Activated T-helper 17 cell treated with anti-CD3 and anti-CD28 coated beads, Interleukin-2, amount 50 U/mL, for 72 hours (primary cell): ENCODE results near the gene INPPL1. TPM values are rescaled to one million over a fixed set of nuclear protein-coding genes. Genes with fewer than 3 reads are reported as not detected.
"Not testable (repeated sequence)": the region's sequence is repeated elsewhere in the genome, so short reads cannot be mapped to it uniquely, and the experiment has no call there.

Source experiments
- ATAC-seq: fragments of 150-1000 bp; cut with Tn5 transposase; replicated peaks from 2 replicates; pipeline ENCODE4 v1.10.0; 2021; ENCODE audit warnings: mild to moderate bottlenecking, moderate library complexity
- H3K27ac Mint-ChIP-seq: one replicate; pipeline ENCODE4 v1.8.0; 2022; ENCODE audit warnings: mixed read lengths
- H3K27me3 Mint-ChIP-seq: one replicate; pipeline ENCODE4 v1.8.0; 2022; ENCODE audit warnings: mixed read lengths
- H3K36me3 Mint-ChIP-seq: one replicate; pipeline ENCODE4 v1.8.0; 2022; ENCODE audit warnings: low read depth, mild to moderate bottlenecking, mixed read lengths
- H3K4me1 Mint-ChIP-seq: one replicate; pipeline ENCODE4 v1.8.0; 2022; ENCODE audit warnings: mixed read lengths
- H3K4me3 Mint-ChIP-seq: one replicate; pipeline ENCODE4 v1.8.0; 2022; ENCODE audit warnings: mild to moderate bottlenecking, mixed read lengths
- H3K9me3 Mint-ChIP-seq: one replicate; pipeline ENCODE4 v1.8.0; 2022; ENCODE audit warnings: mixed read lengths
- total RNA-seq, 2 donors: library from RNA; stranded (reverse); gene quantifications; one replicate each; pipeline ENCODE4 v1.2.3, GENCODE V29; 2022

INPPL1 gene, protein sequence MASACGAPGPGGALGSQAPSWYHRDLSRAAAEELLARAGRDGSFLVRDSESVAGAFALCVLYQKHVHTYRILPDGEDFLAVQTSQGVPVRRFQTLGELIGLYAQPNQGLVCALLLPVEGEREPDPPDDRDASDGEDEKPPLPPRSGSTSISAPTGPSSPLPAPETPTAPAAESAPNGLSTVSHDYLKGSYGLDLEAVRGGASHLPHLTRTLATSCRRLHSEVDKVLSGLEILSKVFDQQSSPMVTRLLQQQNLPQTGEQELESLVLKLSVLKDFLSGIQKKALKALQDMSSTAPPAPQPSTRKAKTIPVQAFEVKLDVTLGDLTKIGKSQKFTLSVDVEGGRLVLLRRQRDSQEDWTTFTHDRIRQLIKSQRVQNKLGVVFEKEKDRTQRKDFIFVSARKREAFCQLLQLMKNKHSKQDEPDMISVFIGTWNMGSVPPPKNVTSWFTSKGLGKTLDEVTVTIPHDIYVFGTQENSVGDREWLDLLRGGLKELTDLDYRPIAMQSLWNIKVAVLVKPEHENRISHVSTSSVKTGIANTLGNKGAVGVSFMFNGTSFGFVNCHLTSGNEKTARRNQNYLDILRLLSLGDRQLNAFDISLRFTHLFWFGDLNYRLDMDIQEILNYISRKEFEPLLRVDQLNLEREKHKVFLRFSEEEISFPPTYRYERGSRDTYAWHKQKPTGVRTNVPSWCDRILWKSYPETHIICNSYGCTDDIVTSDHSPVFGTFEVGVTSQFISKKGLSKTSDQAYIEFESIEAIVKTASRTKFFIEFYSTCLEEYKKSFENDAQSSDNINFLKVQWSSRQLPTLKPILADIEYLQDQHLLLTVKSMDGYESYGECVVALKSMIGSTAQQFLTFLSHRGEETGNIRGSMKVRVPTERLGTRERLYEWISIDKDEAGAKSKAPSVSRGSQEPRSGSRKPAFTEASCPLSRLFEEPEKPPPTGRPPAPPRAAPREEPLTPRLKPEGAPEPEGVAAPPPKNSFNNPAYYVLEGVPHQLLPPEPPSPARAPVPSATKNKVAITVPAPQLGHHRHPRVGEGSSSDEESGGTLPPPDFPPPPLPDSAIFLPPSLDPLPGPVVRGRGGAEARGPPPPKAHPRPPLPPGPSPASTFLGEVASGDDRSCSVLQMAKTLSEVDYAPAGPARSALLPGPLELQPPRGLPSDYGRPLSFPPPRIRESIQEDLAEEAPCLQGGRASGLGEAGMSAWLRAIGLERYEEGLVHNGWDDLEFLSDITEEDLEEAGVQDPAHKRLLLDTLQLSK
- total RNA-seq = 10 to 100 TPM; 69.3 to 86.6 TPM

DNA sequence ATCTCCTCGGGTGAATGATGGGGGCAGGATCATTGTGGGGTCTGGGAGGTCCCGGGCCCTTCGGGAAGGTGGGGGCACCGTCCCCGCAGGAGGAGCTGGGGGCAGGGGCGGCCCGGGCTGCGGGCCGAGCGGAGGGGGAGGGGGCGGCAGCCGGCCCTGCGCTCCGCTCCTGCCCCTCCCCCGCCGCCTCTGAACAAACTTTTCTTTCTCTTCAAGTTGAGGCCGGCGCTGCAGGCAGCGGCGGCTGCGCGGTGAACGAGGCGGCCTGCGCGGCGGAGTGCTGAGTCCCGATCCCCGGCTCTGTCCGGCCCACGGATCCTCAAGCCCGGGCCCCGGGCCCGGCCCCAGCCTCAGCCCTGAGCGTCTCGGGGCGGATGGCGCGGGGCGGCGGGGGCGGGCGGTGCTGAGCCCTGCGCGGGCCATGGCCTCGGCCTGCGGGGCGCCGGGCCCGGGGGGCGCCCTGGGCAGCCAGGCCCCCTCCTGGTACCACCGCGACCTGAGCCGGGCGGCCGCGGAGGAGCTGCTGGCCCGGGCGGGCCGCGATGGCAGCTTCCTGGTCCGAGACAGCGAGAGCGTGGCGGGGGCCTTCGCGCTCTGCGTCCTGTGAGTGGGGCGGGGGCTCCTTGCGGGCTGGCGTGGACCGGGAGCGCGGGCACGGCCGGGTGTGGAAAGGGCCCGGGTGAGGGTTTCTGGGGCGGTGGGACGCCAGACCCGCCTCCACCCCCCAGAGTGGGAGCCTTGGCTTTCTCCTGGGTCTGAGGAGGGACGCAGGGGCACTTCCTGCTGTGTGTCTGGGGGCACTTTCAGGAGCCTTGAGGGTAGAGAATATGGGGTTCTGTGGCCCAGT, at the start of gene INPPL1:
INPPL1 (plus strand) TSS at position 204 of the 847 bp plus-strand sequence; CDS start at position 422, 218 bp downstream.
- Mint-ChIP-seq H3K4me1 (peaks cover 7% of the 10 kb centered on the region), H3K9me3 (no peaks in the 10 kb centered on the region), H3K4me3 (peak within 1 kb of the TSS; percentile 94), H3K27me3 (no peaks in the 10 kb centered on the region), H3K36me3 (peaks cover 19% of the 10 kb centered on the region), H3K27ac (peak within 1 kb of the TSS; percentile 95)
- ATAC-seq = peak; percentile 4

DNA sequence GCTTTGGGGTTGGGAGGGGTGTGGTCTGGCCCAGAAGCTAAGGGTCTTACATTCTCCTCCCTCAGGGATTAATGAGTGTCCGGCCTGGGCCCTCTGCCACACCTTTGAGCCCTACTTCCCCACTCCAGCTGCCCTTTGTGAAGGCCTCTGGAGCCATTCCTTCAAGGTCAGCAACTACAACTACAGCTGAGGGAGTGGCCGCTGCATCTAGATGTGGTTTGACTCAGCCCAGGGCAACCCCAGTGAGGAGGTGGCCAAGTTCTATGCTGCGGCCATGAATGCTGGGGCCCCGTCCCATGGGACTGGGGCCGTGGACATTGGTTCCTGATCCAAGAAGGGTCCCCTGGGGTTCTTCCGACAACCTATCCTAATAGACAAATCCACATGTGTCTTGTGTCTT, 46.9 kb upstream of the INPPL1 start:
- ATAC-seq = no peak
- H3K4me1 Mint-ChIP-seq = no peaks in the 10 kb centered on the region
- H3K36me3 Mint-ChIP-seq = no peaks in the 10 kb centered on the region
- no peak overlapping the region for H3K27ac Mint-ChIP-seq
- no peaks in the 10 kb centered on the region for H3K9me3 Mint-ChIP-seq
- no peak overlapping the region for H3K4me3 Mint-ChIP-seq
- H3K27me3 Mint-ChIP-seq = peaks cover 8% of the 10 kb centered on the region

DNA sequence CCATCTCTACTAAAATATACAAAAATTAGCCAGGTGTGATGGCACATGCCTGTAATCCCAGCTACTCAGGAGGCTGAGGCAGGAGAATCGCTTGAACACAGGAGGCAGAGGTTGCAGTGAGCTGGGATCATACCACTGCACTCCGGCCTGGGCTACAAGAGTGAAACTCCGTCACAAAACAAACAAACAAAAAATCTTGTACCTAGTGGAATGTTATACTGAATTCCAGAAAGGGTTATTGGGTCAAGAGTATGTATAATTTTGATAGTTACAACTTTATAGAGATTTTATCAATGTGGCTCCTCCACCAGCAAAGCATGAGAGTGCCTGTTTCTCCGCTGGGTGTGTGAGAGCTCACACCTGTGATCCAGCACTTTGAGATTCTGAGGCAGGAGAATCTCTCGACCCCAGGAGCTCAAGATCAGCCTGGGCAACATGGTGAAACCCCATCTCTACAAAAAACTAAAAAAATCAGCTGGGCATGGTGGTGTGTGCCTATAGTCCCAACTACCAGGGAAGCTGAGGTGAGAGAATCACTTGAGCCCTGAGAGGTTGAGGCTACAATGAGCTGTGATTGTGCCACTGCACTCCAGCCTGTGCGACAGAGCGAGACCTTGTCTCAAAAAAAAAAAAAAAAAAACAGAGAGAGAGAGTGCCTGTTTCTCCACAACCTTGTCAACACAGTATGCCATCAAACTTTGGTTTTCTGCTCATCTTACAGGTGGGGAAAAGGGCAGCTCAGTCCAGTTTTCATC, 45.3 kb upstream of the INPPL1 start:
- Mint-ChIP-seq H3K4me1 (peaks cover 5% of the 10 kb centered on the region), H3K9me3 (no peaks in the 10 kb centered on the region), H3K4me3 (no peak overlapping the region), H3K36me3 (no peaks in the 10 kb centered on the region), H3K27ac (no peak overlapping the region), H3K27me3 (peaks cover 6% of the 10 kb centered on the region)
- ATAC-seq = no peak

DNA sequence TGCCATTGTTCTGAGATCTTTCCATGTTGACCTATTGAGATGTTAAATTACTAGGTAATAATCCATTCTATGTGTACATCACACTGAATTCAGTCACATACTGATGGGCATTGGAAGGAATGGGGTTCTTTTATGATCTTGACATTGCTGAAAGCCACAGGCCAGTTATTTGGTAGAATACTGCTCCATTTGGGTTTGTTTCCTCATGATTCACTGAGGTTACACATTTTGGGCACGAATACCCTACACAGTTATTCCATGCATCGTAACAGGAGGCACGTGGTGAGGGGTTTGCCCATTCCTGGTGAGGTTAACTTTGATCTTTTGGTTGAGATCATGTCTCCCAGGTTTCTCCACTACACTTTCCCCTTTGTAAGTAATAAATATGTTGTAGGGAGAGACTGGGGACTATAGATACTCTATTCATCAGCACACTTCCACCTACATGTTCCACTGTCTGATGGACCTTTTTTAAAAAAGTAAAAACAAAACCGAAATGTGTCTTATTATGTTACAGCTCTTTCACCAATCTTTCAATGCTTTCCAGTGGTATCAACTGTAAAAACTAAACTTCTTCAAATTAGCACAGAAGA, 44.7 kb upstream of the INPPL1 start:
- no peaks in the 10 kb centered on the region for H3K36me3 Mint-ChIP-seq

DNA sequence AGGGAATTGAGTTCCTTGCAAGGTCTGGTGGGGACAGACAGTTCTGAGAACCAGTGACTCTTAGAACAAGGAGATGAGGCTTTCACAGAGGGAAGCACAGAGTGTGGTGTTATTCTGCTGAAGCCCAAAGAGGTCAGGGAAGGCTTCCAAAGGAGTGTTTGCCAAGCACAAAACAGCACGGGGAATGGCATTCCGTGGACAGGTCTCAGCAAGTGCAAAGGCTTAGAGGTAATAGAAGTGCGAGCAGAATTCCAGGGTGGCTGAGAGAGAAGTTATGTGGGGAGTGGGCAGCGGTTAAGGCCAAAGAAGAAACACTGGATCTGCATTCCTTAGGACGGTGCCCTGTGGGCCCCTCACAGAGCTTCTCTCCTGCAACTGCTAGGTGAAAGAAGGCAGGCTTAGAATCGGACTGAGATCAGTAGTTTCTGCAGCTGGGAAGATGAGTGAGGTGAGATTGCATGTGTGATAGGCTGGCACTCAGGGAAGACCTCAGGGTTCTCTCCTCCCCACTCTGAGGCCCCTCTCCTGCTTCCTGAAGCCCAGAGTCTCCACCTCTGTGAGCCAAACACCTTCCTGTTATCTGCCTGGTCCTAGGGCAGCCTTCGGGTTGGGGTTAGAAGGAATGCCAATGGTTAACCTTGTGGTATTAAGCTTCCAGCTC, 43.5 kb upstream of the INPPL1 start:
- not testable (repeated sequence) for H3K9me3 Mint-ChIP-seq, H3K27me3 Mint-ChIP-seq
- peak overlapping the region; percentile 20 for H3K27ac Mint-ChIP-seq

More for the DNA sequence above, 44.7 kb upstream of the INPPL1 start:
- Mint-ChIP-seq H3K4me3 (no peak overlapping the region), H3K9me3 (no peaks in the 10 kb centered on the region), H3K4me1 (peaks cover 5% of the 10 kb centered on the region), H3K27ac (peak overlapping the region; percentile 20), H3K27me3 (peaks cover 6% of the 10 kb centered on the region)
- peak; percentile 75 for ATAC-seq

DNA sequence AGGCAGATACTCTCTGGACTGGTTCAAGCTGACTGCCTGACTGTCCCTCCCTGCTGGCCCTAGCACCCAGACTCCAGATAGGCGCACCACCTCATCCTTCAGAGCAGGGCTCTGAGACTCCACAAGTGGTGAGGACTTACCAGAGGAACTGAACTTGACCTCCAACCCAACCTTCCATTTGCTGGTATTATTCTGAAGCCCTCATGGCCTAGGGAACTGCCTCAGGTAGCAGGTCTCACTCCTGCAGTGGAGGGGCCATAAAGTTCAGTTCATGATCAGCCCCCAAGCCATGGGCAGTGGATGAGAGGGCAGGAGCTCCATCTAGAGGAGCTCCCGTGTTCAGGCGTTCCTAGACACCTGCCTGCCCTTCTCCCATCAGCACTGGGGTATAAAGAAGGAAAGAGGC, 43.0 kb upstream of the INPPL1 start:
- not testable (repeated sequence) for H3K4me3 Mint-ChIP-seq, H3K9me3 Mint-ChIP-seq, H3K27ac Mint-ChIP-seq, ATAC-seq, H3K4me1 Mint-ChIP-seq, H3K27me3 Mint-ChIP-seq, H3K36me3 Mint-ChIP-seq

More for the DNA sequence above, 43.5 kb upstream of the INPPL1 start:
- H3K4me1 Mint-ChIP-seq, H3K4me3 Mint-ChIP-seq, H3K36me3 Mint-ChIP-seq, ATAC-seq: not testable (repeated sequence)

DNA sequence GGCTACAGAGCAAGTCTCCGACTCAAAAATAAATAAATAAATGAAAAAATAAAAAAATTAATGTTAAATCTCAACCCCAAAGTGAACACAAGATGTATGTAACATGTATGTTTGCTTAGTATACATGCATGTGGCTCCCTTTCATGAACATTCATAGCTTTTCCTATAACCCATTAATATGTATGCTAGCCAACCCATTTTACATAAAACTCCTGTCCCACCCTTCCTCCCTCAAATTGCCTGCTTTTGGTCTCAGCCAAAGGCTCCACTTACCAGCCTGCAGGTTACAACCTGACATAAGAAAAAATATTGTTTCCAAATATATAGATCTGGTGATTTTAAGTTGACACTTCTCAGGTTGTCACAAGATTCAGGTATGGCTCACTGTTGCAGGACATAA, 36.3 kb upstream of the INPPL1 start:
- no peaks in the 10 kb centered on the region for H3K9me3 Mint-ChIP-seq
- no peak for ATAC-seq
- no peak overlapping the region for H3K27ac Mint-ChIP-seq
- no peak overlapping the region for H3K4me3 Mint-ChIP-seq
- no peaks in the 10 kb centered on the region for H3K36me3 Mint-ChIP-seq
- peaks cover 2% of the 10 kb centered on the region for H3K27me3 Mint-ChIP-seq
- H3K4me1 Mint-ChIP-seq = peaks cover 3% of the 10 kb centered on the region

DNA sequence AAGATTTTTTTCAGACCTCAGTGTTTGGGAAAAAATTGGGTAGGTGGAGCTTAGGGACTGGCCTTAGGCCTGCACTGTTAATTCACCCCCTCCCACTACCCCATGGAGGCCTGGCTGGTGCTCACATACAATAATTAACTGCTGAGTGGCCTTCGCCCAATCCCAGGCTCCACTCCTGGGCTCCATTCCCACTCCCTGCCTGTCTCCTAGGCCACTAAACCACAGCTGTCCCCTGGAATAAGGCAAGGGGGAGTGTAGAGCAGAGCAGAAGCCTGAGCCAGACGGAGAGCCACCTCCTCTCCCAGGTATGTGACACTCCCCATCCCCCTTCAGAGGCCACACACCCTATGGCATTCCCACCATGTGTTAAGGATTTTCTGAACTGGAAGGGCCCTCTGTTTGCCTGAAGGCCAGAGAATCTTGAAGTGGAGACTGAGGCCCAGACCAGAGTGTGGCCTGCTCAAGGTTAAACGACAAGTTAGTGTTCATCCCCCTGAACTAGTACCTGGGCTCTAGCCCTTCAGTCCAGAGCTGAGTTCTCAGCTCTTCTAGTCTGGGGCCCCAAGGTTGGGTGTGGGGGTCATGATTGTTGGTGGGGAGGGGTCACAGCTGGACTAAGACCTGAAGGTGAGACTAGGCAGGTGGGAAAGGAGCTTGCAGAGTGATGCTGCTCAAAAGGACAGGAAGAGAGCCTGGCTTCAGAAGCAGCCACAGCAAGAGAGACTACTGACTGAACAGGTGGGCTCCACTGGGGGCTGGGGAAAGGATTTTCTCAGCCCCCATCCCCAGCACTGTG, 34.9 kb upstream of the INPPL1 start:
- Mint-ChIP-seq H3K4me1 (no peaks in the 10 kb centered on the region), H3K27ac (no peak overlapping the region), H3K4me3 (no peak overlapping the region), H3K27me3 (no peaks in the 10 kb centered on the region), H3K9me3 (no peaks in the 10 kb centered on the region), H3K36me3 (no peaks in the 10 kb centered on the region)
- ATAC-seq = no peak

DNA sequence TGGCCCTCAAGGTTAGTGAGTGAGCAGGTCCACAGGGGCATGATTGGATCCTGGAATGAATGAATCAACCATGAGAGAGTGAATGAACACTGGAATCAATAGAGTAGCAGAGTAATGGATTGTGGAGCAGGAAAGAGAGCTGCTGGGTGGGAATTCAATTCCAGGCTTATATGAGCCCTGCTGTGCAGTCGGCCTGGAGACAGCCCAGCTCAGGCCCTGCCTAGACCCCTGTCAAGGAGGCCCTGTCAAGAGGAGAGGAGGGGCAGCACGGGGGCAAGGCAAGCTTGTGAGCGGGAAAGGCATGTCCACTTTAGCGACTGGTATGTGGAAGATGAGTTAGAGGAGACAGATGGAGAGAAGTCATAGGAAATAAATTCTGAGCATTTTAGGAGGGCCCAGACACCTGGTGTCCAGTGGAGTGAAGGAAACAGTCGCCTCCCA, 33.9 kb upstream of the INPPL1 start:
- ATAC-seq = no peak
- Mint-ChIP-seq H3K4me1 (no peaks in the 10 kb centered on the region), H3K9me3 (no peaks in the 10 kb centered on the region), H3K4me3 (no peak overlapping the region), H3K27me3 (no peaks in the 10 kb centered on the region), H3K27ac (no peak overlapping the region), H3K36me3 (no peaks in the 10 kb centered on the region)

DNA sequence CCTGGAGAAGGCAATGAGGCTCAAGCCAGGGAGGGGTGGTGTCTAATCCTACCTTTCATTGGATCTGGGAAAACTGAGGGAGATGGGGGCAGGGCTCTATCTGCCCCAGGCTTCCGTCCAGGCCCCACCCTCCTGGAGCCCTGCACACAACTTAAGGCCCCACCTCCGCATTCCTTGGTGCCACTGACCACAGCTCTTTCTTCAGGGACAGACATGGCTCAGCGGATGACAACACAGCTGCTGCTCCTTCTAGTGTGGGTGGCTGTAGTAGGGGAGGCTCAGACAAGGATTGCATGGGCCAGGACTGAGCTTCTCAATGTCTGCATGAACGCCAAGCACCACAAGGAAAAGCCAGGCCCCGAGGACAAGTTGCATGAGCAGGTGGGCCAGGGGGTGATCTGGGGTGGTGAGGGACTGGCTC, 32.6 kb upstream of the INPPL1 start, which contains the start of gene FOLR1:
FOLR1 (plus strand) TSS at position 180 of the 421 bp plus-strand sequence; CDS start at position 214, 34 bp downstream.
- no peak within 1 kb of the TSS for H3K27ac Mint-ChIP-seq
- H3K36me3 Mint-ChIP-seq = no peaks in the 10 kb centered on the region
- no peaks in the 10 kb centered on the region for H3K4me1 Mint-ChIP-seq
- no peaks in the 10 kb centered on the region for H3K9me3 Mint-ChIP-seq
- H3K27me3 Mint-ChIP-seq = no peaks in the 10 kb centered on the region
- H3K4me3 Mint-ChIP-seq = no peak within 1 kb of the TSS
- no peak for ATAC-seq

DNA sequence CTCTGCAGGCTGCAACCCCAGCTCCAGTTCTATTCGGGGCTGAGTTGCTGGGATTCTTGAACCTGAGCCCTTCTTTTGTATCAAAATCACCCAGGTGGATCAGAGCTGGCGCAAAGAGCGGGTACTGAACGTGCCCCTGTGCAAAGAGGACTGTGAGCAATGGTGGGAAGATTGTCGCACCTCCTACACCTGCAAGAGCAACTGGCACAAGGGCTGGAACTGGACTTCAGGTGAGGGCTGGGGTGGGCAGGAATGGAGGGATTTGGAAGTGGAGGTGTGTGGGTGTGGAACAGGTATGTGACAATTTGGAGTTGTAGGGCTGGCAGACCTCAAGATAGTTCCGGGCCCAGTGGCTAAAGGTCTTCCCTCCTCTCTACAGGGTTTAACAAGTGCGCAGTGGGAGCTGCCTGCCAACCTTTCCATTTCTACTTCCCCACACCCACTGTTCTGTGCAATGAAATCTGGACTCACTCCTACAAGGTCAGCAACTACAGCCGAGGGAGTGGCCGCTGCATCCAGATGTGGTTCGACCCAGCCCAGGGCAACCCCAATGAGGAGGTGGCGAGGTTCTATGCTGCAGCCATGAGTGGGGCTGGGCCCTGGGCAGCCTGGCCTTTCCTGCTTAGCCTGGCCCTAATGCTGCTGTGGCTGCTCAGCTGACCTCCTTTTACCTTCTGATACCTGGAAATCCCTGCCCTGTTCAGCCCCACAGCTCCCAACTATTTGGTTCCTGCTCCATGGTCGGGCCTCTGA, 28.9 kb upstream of the INPPL1 start:
- no peak for ATAC-seq
- Mint-ChIP-seq H3K4me3 (no peak overlapping the region), H3K4me1 (no peaks in the 10 kb centered on the region), H3K27me3 (no peaks in the 10 kb centered on the region), H3K36me3 (no peaks in the 10 kb centered on the region), H3K9me3 (no peaks in the 10 kb centered on the region), H3K27ac (no peak overlapping the region)
